A673 (cell line): ENCODE results near the gene CKAP2L.

Experiments used
- CTCF ChIP-seq: fragments of 300-800, 200-600 bp; sonication (generic); conservative IDR thresholded peaks from 2 replicates; pipeline ENCODE4 v1.5.1; 2017; ENCODE audit warnings: low read depth, mild to moderate bottlenecking, antibody characterized with exemption, low read length, moderate library complexity, mixed read lengths
- EZH2 ChIP-seq: fragments of 200-600 bp; sonication (generic); IDR thresholded peaks from 2 replicates; pipeline ENCODE4 v1.6.1; 2017; ENCODE audit warnings: borderline replicate concordance, low read depth, mild to moderate bottlenecking, mixed read lengths, antibody characterized with exemption, low read length; ENCODE audit not compliant: poor library complexity, severe bottlenecking

GRCh38 chr2:112688086-112688880 lies 76.1 kb downstream of the CKAP2L start:
- TF ChIP-seq CTCF (no peak), EZH2 (no peak)
